ENCODE measurements around the gene LY6G6D.
A peak's percentile ranks its signal among the peaks of the same experiment; 100 is the strongest.

Gene LY6G6D

GRCh38 chr6:31683591-31683990 is 31.6 kb upstream of the LY6G6D start:
- 67% methylated on average over 13 of the region's 13 CpGs for WGBS
- Histone ChIP-seq H3K4me3 (ENCODE audit: low read length) (peak overlapping the region; percentile 65), H3K36me3 (ENCODE audit: insufficient read depth, low read length) (peaks cover 26% of the 10 kb centered on the region)

GRCh38 chr6:31686483-31686882 is 28.7 kb upstream of the LY6G6D start:
- Histone ChIP-seq H3K4me3 (ENCODE audit: low read length) (no peak overlapping the region), H3K9ac (ENCODE audit: low read depth, low read length) (no peak overlapping the region), H3K36me3 (ENCODE audit: insufficient read depth, low read length) (peaks cover 50% of the 10 kb centered on the region), H3K4me1 (ENCODE audit: insufficient read depth, low read length) (no peaks in the 10 kb centered on the region), H3K9me3 (ENCODE audit: insufficient read depth, low read depth, low read length) (no peaks in the 10 kb centered on the region), H3K27ac (ENCODE audit: low read depth, low read length) (no peak overlapping the region), H3K27me3 (ENCODE audit: insufficient read depth, low read length) (peaks cover 13% of the 10 kb centered on the region)
- WGBS, result 89% methylated on average over 5 of the region's 5 CpGs

More at GRCh38 chr6:31683591-31683990, 31.6 kb upstream of the LY6G6D start:
- Histone ChIP-seq H3K27me3 (ENCODE audit: insufficient read depth, low read length) (peaks cover 20% of the 10 kb centered on the region), H3K9me3 (ENCODE audit: insufficient read depth, low read depth, low read length) (no peaks in the 10 kb centered on the region), H3K27ac (ENCODE audit: low read depth, low read length) (no peak overlapping the region), H3K9ac (ENCODE audit: low read depth, low read length) (no peak overlapping the region), H3K4me1 (ENCODE audit: insufficient read depth, low read length) (no peaks in the 10 kb centered on the region)

GRCh38 chr6:31687321-31687720 is 27.8 kb upstream of the LY6G6D start:
- WGBS, result 87% methylated on average over 8 of the region's 8 CpGs
- Histone ChIP-seq H3K9ac (ENCODE audit: low read depth, low read length) (no peak overlapping the region), H3K4me1 (ENCODE audit: insufficient read depth, low read length) (no peaks in the 10 kb centered on the region), H3K27me3 (ENCODE audit: insufficient read depth, low read length) (peaks cover 5% of the 10 kb centered on the region), H3K36me3 (ENCODE audit: insufficient read depth, low read length) (peaks cover 57% of the 10 kb centered on the region), H3K9me3 (ENCODE audit: insufficient read depth, low read depth, low read length) (no peaks in the 10 kb centered on the region), H3K4me3 (ENCODE audit: low read length) (no peak overlapping the region), H3K27ac (ENCODE audit: low read depth, low read length) (no peak overlapping the region)

GRCh38 chr6:31687860-31688693 is 27.1 kb upstream of the LY6G6D start:
- Histone ChIP-seq H3K9ac (ENCODE audit: low read depth, low read length) (no peak overlapping the region), H3K27me3 (ENCODE audit: insufficient read depth, low read length) (no peaks in the 10 kb centered on the region), H3K9me3 (ENCODE audit: insufficient read depth, low read depth, low read length) (no peaks in the 10 kb centered on the region), H3K27ac (ENCODE audit: low read depth, low read length) (no peak overlapping the region), H3K36me3 (ENCODE audit: insufficient read depth, low read length) (peaks cover 62% of the 10 kb centered on the region), H3K4me1 (ENCODE audit: insufficient read depth, low read length) (no peaks in the 10 kb centered on the region), H3K4me3 (ENCODE audit: low read length) (no peak overlapping the region)
- 83% methylated on average over 14 of the region's 14 CpGs for WGBS

GRCh38 chr6:31689249-31690110 is 25.7 kb upstream of the LY6G6D start:
- 89% methylated on average over 11 of the region's 11 CpGs for WGBS
- Histone ChIP-seq H3K4me1 (ENCODE audit: insufficient read depth, low read length) (no peaks in the 10 kb centered on the region), H3K4me3 (ENCODE audit: low read length) (no peak overlapping the region), H3K9ac (ENCODE audit: low read depth, low read length) (no peak overlapping the region), H3K27ac (ENCODE audit: low read depth, low read length) (no peak overlapping the region), H3K9me3 (ENCODE audit: insufficient read depth, low read depth, low read length) (no peaks in the 10 kb centered on the region), H3K27me3 (ENCODE audit: insufficient read depth, low read length) (no peaks in the 10 kb centered on the region), H3K36me3 (ENCODE audit: insufficient read depth, low read length) (peaks cover 73% of the 10 kb centered on the region)

GRCh38 chr6:31690231-31691077 is 24.7 kb upstream of the LY6G6D start:
- Histone ChIP-seq H3K27me3 (ENCODE audit: insufficient read depth, low read length) (no peaks in the 10 kb centered on the region), H3K9me3 (ENCODE audit: insufficient read depth, low read depth, low read length) (no peaks in the 10 kb centered on the region), H3K9ac (ENCODE audit: low read depth, low read length) (no peak overlapping the region), H3K4me1 (ENCODE audit: insufficient read depth, low read length) (no peaks in the 10 kb centered on the region), H3K4me3 (ENCODE audit: low read length) (no peak overlapping the region), H3K27ac (ENCODE audit: low read depth, low read length) (no peak overlapping the region), H3K36me3 (ENCODE audit: insufficient read depth, low read length) (peaks cover 81% of the 10 kb centered on the region)
- WGBS, result 71% methylated on average over 8 of the region's 10 CpGs

- H3K9me3 ChIP-seq (ENCODE audit: insufficient read depth, low read depth, low read length), result no peaks in the 10 kb centered on the region
- 94% methylated on average over 5 of the region's 6 CpGs for WGBS
- no peak overlapping the region for H3K4me3 ChIP-seq (ENCODE audit: low read length)
- H3K27me3 ChIP-seq (ENCODE audit: insufficient read depth, low read length), result no peaks in the 10 kb centered on the region
- no peaks in the 10 kb centered on the region for H3K4me1 ChIP-seq (ENCODE audit: insufficient read depth, low read length)
- no peak overlapping the region for H3K27ac ChIP-seq (ENCODE audit: low read depth, low read length)
- H3K36me3 ChIP-seq (ENCODE audit: insufficient read depth, low read length), result peaks cover 81% of the 10 kb centered on the region
- H3K9ac ChIP-seq (ENCODE audit: low read depth, low read length), result no peak overlapping the region
Measured at GRCh38 chr6:31691078-31691463, 24.1 kb upstream of the LY6G6D start.

GRCh38 chr6:31691564-31692108 is 23.5 kb upstream of the LY6G6D start:
- Histone ChIP-seq H3K4me3 (ENCODE audit: low read length) (no peak overlapping the region), H3K27ac (ENCODE audit: low read depth, low read length) (no peak overlapping the region), H3K36me3 (ENCODE audit: insufficient read depth, low read length) (peaks cover 77% of the 10 kb centered on the region), H3K4me1 (ENCODE audit: insufficient read depth, low read length) (no peaks in the 10 kb centered on the region), H3K9me3 (ENCODE audit: insufficient read depth, low read depth, low read length) (no peaks in the 10 kb centered on the region), H3K9ac (ENCODE audit: low read depth, low read length) (no peak overlapping the region), H3K27me3 (ENCODE audit: insufficient read depth, low read length) (no peaks in the 10 kb centered on the region)
- WGBS, result 93% methylated on average over 12 of the region's 12 CpGs

GRCh38 chr6:31692353-31692752 is 22.8 kb upstream of the LY6G6D start:
- WGBS, result 96% methylated on average over 4 of the region's 4 CpGs
- no peak overlapping the region for H3K9ac ChIP-seq (ENCODE audit: low read depth, low read length)
- no peaks in the 10 kb centered on the region for H3K4me1 ChIP-seq (ENCODE audit: insufficient read depth, low read length)
- H3K27me3 ChIP-seq (ENCODE audit: insufficient read depth, low read length), result no peaks in the 10 kb centered on the region
- no peak overlapping the region for H3K27ac ChIP-seq (ENCODE audit: low read depth, low read length)
- H3K36me3 ChIP-seq (ENCODE audit: insufficient read depth, low read length), result peaks cover 77% of the 10 kb centered on the region
- H3K4me3 ChIP-seq (ENCODE audit: low read length), result no peak overlapping the region
- H3K9me3 ChIP-seq (ENCODE audit: insufficient read depth, low read depth, low read length), result no peaks in the 10 kb centered on the region

- Histone ChIP-seq H3K9me3 (ENCODE audit: insufficient read depth, low read depth, low read length) (no peaks in the 10 kb centered on the region), H3K9ac (ENCODE audit: low read depth, low read length) (no peak overlapping the region), H3K4me1 (ENCODE audit: insufficient read depth, low read length) (no peaks in the 10 kb centered on the region), H3K36me3 (ENCODE audit: insufficient read depth, low read length) (peaks cover 72% of the 10 kb centered on the region), H3K27ac (ENCODE audit: low read depth, low read length) (no peak overlapping the region), H3K4me3 (ENCODE audit: low read length) (no peak overlapping the region), H3K27me3 (ENCODE audit: insufficient read depth, low read length) (no peaks in the 10 kb centered on the region)
- WGBS, result 94% methylated on average over 9 of the region's 9 CpGs
Measured at GRCh38 chr6:31692886-31693285, 22.3 kb upstream of the LY6G6D start.
